Tibial nerve (tissue), 4 donors: ENCODE results near the gene GSTA4. TPM values are rescaled to one million over a fixed set of nuclear protein-coding genes. Genes with fewer than 3 reads are reported as not detected.
"Not testable (repeated sequence)": the region's sequence is repeated elsewhere in the genome, so short reads cannot be mapped to it uniquely, and the experiment has no call there.

Source experiments
- DNase-seq, 2 donors: peaks; one replicate each; pipeline ENCODE4 v3.0.0-alpha.2; 2019; ENCODE audit warnings: low spot score in 2 of 2
- H3K27ac ChIP-seq, 4 donors: fragments of 200-600 bp; sonication (generic) in 3 of 4; one replicate each; pipeline ENCODE4 v1.5.1; 2017 to 2019; ENCODE audit warnings: mild to moderate bottlenecking in 1 of 4
- H3K27me3 ChIP-seq, 2 donors: fragments of 200-600 bp; sonication (generic) in 1 of 2; one replicate each; pipeline versions ENCODE4 v1.5.1 to v1.6.0; 2017 to 2019
- H3K36me3 ChIP-seq, 3 donors: fragments of 200-600 bp; sonication (generic); one replicate each; pipeline ENCODE4 v1.5.1; 2018 to 2019
- H3K4me1 ChIP-seq, 4 donors: fragments of 200-600 bp; sonication (generic) in 3 of 4; one replicate each; pipeline ENCODE4 v1.5.1; 2017 to 2019
- H3K4me3 ChIP-seq, 4 donors: fragments of 200-600 bp; sonication (generic) in 3 of 4; one replicate each; pipeline ENCODE4 v1.5.1; 2017 to 2019; ENCODE audit warnings: mild to moderate bottlenecking in 1 of 4, moderate library complexity in 1 of 4
- H3K9me3 ChIP-seq, 4 donors: fragments of 200-600 bp; sonication (generic) in 3 of 4; one replicate each; pipeline ENCODE4 v1.5.1; 2017 to 2019
- CTCF ChIP-seq, 5 experiments: fragments of 200-600 bp in 3 of 5; fragments of 450-650 bp in 2 of 5; sonication (generic) in 3 of 5; IDR thresholded peaks; one replicate each; pipeline ENCODE4 v1.5.1; 2016 to 2019; ENCODE audit warnings: antibody characterized with exemption in 5 of 5, mild to moderate bottlenecking in 3 of 5, moderate library complexity in 2 of 5
- EP300 ChIP-seq, 2 donors: sonication (generic); formaldehyde crosslinking; IDR thresholded peaks; one replicate each; pipeline ENCODE4 v1.6.1; 2017; ENCODE audit warnings: antibody characterized with exemption in 2 of 2, mild to moderate bottlenecking in 1 of 2
- POLR2A ChIP-seq, 2 donors: fragments of 450-650 bp; IDR thresholded peaks; one replicate each; pipeline ENCODE4 v1.6.1; 2017; ENCODE audit warnings: antibody characterized with exemption in 2 of 2, mild to moderate bottlenecking in 2 of 2, moderate library complexity in 2 of 2
- WGBS, 2 donors: methylation state at CpG; one replicate each; pipeline ENCODE4 v1.1.5; 2018; 5-methylcytosine and 5-hydroxymethylcytosine counted together
- total RNA-seq, 4 donors: library from RNA; depleted of rRNA; stranded (reverse); fragments of >200 nt; gene quantifications; one replicate each; pipeline ENCODE4 v1.1.0, GENCODE V29; 2016

The GSTA4 gene
- total RNA-seq = 10 to 100 TPM; 24.3 to 34.7 (median 29.1) TPM

- H3K36me3 ChIP-seq, H3K9me3 ChIP-seq, H3K27me3 ChIP-seq: not testable (repeated sequence)
- H3K4me1 ChIP-seq = peaks cover 0 to 28% (median 12%) of the 10 kb centered on the region in 4 donors
- H3K27ac ChIP-seq = peak within 1 kb of the TSS; percentile 76 to 97 (median 87)
- peak; percentile 92 to 93 for DNase-seq
- peak within 1 kb of the TSS; percentile 49 to 85 (median 62) for H3K4me3 ChIP-seq
- TF ChIP-seq EP300 (IDR thresholded peaks at IDR 0.05) (peak; percentile 73 to 97), POLR2A (IDR thresholded peaks at IDR 0.05) (peak; percentile 66 to 84), CTCF (IDR thresholded peaks at IDR 0.05) (peak; percentile 59 to 91 (median 87))
- 1% methylated on average over 38 to 40 of the region's 41 CpGs for WGBS, 2 donors
Observed at GRCh38 chr6:52995089-52995912, at the start of gene GSTA4. Gene GSTA4, minus strand, starts transcription at chr6:52995284. Its CDS starts 1,041 bp downstream, at chr6:52994243.

GRCh38 chr6:53044572-53044971, 49.5 kb upstream of the GSTA4 start:
- H3K27me3 ChIP-seq = no peaks in the 10 kb centered on the region
- no peak for DNase-seq
- H3K4me1 ChIP-seq = peaks cover 0 to 69% (median 16%) of the 10 kb centered on the region in 4 donors
- H3K27ac ChIP-seq = no peak overlapping the region
- WGBS, 2 donors = 53 to 58% methylated on average over 4 of the region's 4 CpGs
- H3K4me3 ChIP-seq = no peak overlapping the region
- no peaks in the 10 kb centered on the region for H3K9me3 ChIP-seq
- peaks cover 0 to 19% (median 7%) of the 10 kb centered on the region in 3 donors for H3K36me3 ChIP-seq
- TF ChIP-seq POLR2A (IDR thresholded peaks at IDR 0.05) = no peak
- TF ChIP-seq CTCF (IDR thresholded peaks at IDR 0.05) = no peak
- TF ChIP-seq EP300 (IDR thresholded peaks at IDR 0.05) = no peak

- WGBS, 2 donors = 58 to 61% methylated on average over 4 of the region's 4 CpGs
Observed at GRCh38 chr6:53044071-53044470, 49.0 kb upstream of the GSTA4 start.

GRCh38 chr6:53043581-53043980, 48.5 kb upstream of the GSTA4 start:
- TF ChIP-seq CTCF (IDR thresholded peaks at IDR 0.05) = no peak
- TF ChIP-seq EP300 (IDR thresholded peaks at IDR 0.05) = no peak
- no peak for TF ChIP-seq POLR2A (IDR thresholded peaks at IDR 0.05)
- DNase-seq = no peak
- Histone ChIP-seq H3K27ac (peak overlapping the region in 1 of 4 donors; percentile 26), H3K4me1 (peaks cover 0 to 62% (median 14%) of the 10 kb centered on the region in 4 donors), H3K9me3 (no peaks in the 10 kb centered on the region), H3K36me3 (peaks cover 0 to 28% (median 7%) of the 10 kb centered on the region in 3 donors), H3K4me3 (no peak overlapping the region), H3K27me3 (no peaks in the 10 kb centered on the region)

More at GRCh38 chr6:53044071-53044470, 49.0 kb upstream of the GSTA4 start:
- no peak overlapping the region for H3K4me3 ChIP-seq
- H3K9me3 ChIP-seq = no peaks in the 10 kb centered on the region
- peaks cover 0 to 24% (median 7%) of the 10 kb centered on the region in 3 donors for H3K36me3 ChIP-seq
- no peak for DNase-seq
- no peak for TF ChIP-seq EP300 (IDR thresholded peaks at IDR 0.05)
- no peak for TF ChIP-seq CTCF (IDR thresholded peaks at IDR 0.05)
- no peak for TF ChIP-seq POLR2A (IDR thresholded peaks at IDR 0.05)
- no peaks in the 10 kb centered on the region for H3K27me3 ChIP-seq
- peaks cover 0 to 66% (median 16%) of the 10 kb centered on the region in 4 donors for H3K4me1 ChIP-seq
- peak overlapping the region in 1 of 4 donors; percentile 26 for H3K27ac ChIP-seq

GRCh38 chr6:53042112-53042511, 47.0 kb upstream of the GSTA4 start:
- no peak overlapping the region for H3K4me3 ChIP-seq
- peak overlapping the region in 1 of 4 donors; percentile 12 for H3K27ac ChIP-seq
- no peaks in the 10 kb centered on the region for H3K27me3 ChIP-seq
- 32 to 40% methylated on average over 4 of the region's 4 CpGs for WGBS, 2 donors
- no peak for DNase-seq
- TF ChIP-seq CTCF (IDR thresholded peaks at IDR 0.05) = no peak
- TF ChIP-seq POLR2A (IDR thresholded peaks at IDR 0.05) = no peak
- TF ChIP-seq EP300 (IDR thresholded peaks at IDR 0.05) = no peak
- H3K4me1 ChIP-seq = peaks cover 0 to 51% (median 14%) of the 10 kb centered on the region in 4 donors
- H3K36me3 ChIP-seq = peaks cover 0 to 37% (median 7%) of the 10 kb centered on the region in 3 donors
- no peaks in the 10 kb centered on the region for H3K9me3 ChIP-seq
